ENCODE measurements around the gene SLC25A34. TPM values are rescaled to one million over a fixed set of nuclear protein-coding genes. Genes with fewer than 3 reads are reported as not detected.
A peak's percentile ranks its signal among the peaks of the same experiment; 100 is the strongest.

The SLC25A34 gene
- total RNA-seq, 3 donors from 2014 or later = 6.4 to 15.7 (median 8.1) TPM

- Histone ChIP-seq H3K36me3 (ENCODE audit: low read depth) (no peaks in the 10 kb centered on the region), H3K9me3 (no peaks in the 10 kb centered on the region), H3K4me1 (ENCODE audit: low read depth) (peaks cover 23% of the 10 kb centered on the region), H3K4me3 (peak overlapping the region; percentile 22)
- DNase-seq = peak in 2 of 3 donors; percentile 43 to 49
- intact Hi-C loops (cut with DNase I, micrococcal nuclease) = no loop called here
- ATAC-seq = peak; percentile 39
- TF ChIP-seq CTCF (IDR thresholded peaks at IDR 0.05) = no peak
Observed at GRCh38 chr1:15757016-15757543, 21.0 kb downstream of the SLC25A34 start.

GRCh38 chr1:15757575-15758342, 21.7 kb downstream of the SLC25A34 start:
- ATAC-seq (peak; percentile 56), DNase-seq (peak; percentile 56 to 76 (median 69))
- H3K9me3 ChIP-seq = no peaks in the 10 kb centered on the region
- intact Hi-C loops (cut with DNase I, micrococcal nuclease) = no loop called here
- peaks cover 27% of the 10 kb centered on the region for H3K4me1 ChIP-seq (ENCODE audit: low read depth)
- no peak for TF ChIP-seq CTCF (IDR thresholded peaks at IDR 0.05)
- H3K4me3 ChIP-seq = peak overlapping the region; percentile 22
- no peaks in the 10 kb centered on the region for H3K36me3 ChIP-seq (ENCODE audit: low read depth)

GRCh38 chr1:15758343-15758931, 22.4 kb downstream of the SLC25A34 start, which contains the start of gene FBLIM1:
Gene FBLIM1, plus strand, starts transcription at chr1:15758795. Its CDS starts 6,189 bp downstream, at chr1:15764984.
- Histone ChIP-seq H3K4me1 (ENCODE audit: low read depth) (peaks cover 33% of the 10 kb centered on the region), H3K9me3 (no peaks in the 10 kb centered on the region), H3K36me3 (ENCODE audit: low read depth) (no peaks in the 10 kb centered on the region), H3K4me3 (peak within 1 kb of the TSS; percentile 36)
- ATAC-seq = peak; percentile 8
- intact Hi-C loops (cut with DNase I, micrococcal nuclease) = no loop called here
- peak in 2 of 3 donors; percentile 46 to 49 for DNase-seq
- no peak for TF ChIP-seq CTCF (IDR thresholded peaks at IDR 0.05)

GRCh38 chr1:15758953-15759661, 23.0 kb downstream of the SLC25A34 start:
- Histone ChIP-seq H3K36me3 (ENCODE audit: low read depth) (peaks cover 1% of the 10 kb centered on the region), H3K4me3 (peak overlapping the region; percentile 36), H3K4me1 (ENCODE audit: low read depth) (peaks cover 40% of the 10 kb centered on the region), H3K9me3 (no peaks in the 10 kb centered on the region)
- TF ChIP-seq CTCF (IDR thresholded peaks at IDR 0.05) = no peak
- DNase-seq (peak in 1 of 3 donors; percentile 48), ATAC-seq (peak; percentile 2)
- intact Hi-C loops (cut with DNase I, micrococcal nuclease) = no loop called here

- TF ChIP-seq CTCF (IDR thresholded peaks at IDR 0.05) = no peak
- intact Hi-C loops (cut with DNase I, micrococcal nuclease) = no loop called here
- ATAC-seq = no peak
- Histone ChIP-seq H3K4me1 (ENCODE audit: low read depth) (peaks cover 48% of the 10 kb centered on the region), H3K9me3 (no peaks in the 10 kb centered on the region), H3K36me3 (ENCODE audit: low read depth) (peaks cover 12% of the 10 kb centered on the region), H3K4me3 (no peak overlapping the region)
- DNase-seq = peak in 2 of 3 donors; percentile 58 to 62
Observed at GRCh38 chr1:15760520-15761211, 24.6 kb downstream of the SLC25A34 start.
